HG03575 (cell line): Measurements from ENCODE around the gene PEPD.

ENCODE experiments used
- ATAC-seq: cut with Tn5 transposase; IDR thresholded peaks from one replicate; pipeline ENCODE4 v1.9.1; 2021; ENCODE audit not compliant: unreplicated experiment, insufficient number of reproducible peaks, low FRiP score; ENCODE audit errors: extremely low read depth

The PEPD gene

GRCh38 chr19:33517922-33518321, 3.7 kb downstream of the PEPD start:
- no peak for ATAC-seq

- no peak for ATAC-seq
These were observed 5.7 kb downstream of the PEPD start for GRCh38 chr19:33515921-33516320.

DNA sequence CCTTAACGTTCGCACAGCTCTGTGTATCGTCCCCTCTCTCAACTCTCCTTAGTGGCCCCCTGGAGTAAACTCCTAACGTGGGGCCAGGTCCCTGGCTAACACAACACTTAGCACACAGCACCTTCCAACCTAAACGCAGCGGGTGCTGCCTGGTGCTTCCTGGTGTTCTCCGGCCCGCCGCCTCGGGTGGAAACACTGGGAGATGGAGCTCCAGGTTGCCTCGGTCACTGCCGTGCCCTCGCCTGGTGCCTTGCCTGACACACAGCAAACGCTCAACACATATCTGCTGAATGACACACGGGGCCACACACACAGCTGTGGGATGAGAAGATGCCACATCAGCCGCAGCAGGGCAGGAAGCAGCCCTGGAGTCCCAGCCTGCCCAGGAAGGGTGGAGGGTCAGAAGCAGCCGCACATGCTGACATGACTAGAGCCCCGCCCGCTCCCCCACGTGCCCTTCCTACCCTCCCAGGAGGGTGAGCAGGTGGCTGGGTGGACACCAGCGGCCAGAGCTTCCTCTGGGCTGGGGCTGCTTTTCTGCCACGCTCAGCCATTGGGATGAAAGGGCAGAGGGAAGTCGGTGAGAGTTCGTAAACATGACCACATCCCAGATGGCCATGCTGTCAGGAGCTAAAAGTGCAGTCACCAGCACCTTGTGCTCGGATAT, 6.6 kb downstream of the PEPD start:
- no peak for ATAC-seq

GRCh38 chr19:33513424-33513823, 8.2 kb downstream of the PEPD start:
- no peak for ATAC-seq

GRCh38 chr19:33512580-33513137, 8.9 kb downstream of the PEPD start:
- no peak for ATAC-seq

- no peak for ATAC-seq
These were observed 9.6 kb downstream of the PEPD start for GRCh38 chr19:33512021-33512420.

GRCh38 chr19:33511346-33511745, 10.2 kb downstream of the PEPD start:
- ATAC-seq: no peak

DNA sequence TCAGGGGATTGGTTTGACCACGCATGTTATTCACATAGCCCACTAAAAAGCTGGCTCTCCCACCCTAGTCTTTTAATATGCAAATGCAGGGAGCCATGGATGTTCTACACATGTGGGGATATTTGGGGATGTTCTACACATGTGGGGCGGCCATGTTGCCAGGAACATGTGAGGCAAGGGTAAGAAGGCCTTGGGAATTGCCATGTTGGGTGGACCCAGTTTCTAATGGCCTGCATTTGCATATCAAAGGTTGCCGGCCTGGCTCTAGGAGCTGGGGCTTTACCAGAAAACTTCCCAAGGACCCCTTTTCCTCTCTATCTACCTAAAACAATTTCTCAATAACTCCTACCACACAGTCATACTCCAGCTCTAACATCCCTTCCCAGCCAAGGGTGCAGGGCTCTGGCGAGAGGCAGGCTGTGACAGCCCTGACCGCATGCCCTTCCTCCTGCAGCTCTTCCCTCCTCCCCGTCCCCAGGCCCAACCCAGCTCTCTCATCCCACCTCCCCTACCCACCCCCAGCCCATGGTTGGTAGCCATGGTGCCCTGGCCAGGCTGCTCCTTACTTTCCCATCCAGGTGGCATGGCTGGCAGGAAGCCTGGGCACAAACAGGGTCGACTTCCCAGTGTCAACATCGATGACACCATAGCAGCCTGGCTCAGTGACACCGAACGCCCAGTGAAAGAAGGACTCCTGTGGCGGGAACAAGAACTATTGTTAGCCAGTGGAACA, 11.0 kb downstream of the PEPD start:
- no peak for ATAC-seq

DNA sequence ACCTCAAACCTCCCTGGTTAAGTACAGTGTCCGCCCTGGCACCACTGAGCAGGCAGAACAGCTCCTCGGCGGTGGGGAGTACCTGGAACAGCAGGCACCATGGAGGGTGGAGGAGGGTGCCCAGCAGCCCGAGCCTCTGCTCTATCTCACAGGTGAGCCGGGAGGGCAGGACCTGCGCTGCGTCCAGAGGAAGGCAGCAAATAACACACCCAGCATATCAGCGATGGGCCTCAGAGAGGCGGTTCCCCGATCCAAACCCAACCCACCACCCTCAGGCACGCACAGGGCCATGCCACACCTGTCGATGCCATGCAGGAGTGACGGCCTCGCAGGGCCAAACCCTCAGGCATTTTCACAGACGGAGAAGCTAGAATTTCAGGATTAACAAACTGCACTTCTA, 11.8 kb downstream of the PEPD start:
- no peak for ATAC-seq

GRCh38 chr19:33508941-33509614, 12.5 kb downstream of the PEPD start:
- ATAC-seq: no peak

DNA sequence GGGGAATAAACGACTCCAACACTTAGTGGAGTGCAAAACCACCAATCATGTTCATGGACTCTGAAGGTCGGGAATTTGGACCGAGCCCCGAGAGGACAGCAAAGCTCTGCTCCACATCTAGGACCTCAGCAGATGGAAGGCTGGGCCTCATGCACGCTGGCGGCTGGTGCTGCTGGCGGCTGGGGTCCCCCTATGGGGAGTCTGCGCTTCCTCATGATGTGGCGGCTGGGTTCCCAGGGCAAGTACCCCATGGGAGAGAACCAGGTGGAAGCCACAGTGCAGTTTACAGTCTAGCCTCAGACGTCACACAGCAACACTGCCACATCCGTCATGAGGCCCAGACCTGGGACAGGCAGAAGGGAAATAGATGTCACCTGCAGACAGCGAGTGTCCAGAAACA, 13.2 kb downstream of the PEPD start:
- no peak for ATAC-seq

GRCh38 chr19:33508009-33508408, 13.6 kb downstream of the PEPD start:
- ATAC-seq: no peak

DNA sequence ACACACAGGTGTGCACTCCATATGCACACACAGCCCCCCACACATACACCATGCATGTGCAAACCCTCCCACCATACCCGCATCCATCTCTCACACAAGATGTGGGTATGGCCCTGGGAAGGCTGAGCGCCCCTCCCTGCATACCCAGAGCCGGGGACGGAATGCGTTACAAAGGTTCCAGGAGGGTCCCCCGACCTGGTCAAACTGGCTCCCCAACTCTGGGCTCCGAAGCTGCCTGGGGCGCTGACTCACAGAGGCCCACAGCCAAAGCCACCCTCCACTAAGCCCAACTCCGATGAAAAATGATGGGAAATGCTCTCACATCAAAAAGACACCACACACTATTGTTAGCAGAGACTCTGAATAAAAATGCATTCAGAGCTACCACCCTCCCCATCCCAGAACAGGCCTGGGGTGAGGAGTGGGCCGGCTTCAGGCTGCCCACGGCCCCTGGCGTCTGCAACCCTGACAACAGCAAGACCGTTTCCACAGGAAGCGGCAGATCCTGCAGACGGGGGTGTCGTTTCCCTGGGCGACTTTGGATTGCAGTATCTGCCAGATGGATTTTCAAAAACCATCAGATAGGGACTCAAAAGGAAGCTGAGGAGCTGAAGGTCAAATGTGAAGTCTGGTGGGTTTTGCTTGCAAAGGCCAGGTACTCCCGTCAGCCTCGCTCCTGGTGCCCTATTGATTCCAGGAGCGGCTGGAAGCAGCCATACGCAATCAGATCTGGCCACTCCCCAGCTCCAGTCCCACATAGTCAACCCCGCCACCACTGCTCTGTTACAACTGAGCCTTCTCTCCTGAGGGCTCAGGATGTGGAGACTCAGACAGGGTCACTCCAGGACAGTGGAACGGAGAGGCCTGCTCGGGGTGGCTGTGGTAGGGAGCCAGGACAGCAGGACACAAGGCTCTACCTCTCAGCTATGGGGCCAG, 14.3 kb downstream of the PEPD start:
- ATAC-seq: no peak

- no peak for ATAC-seq
These were observed 15.1 kb downstream of the PEPD start for GRCh38 chr19:33506498-33506897.

DNA sequence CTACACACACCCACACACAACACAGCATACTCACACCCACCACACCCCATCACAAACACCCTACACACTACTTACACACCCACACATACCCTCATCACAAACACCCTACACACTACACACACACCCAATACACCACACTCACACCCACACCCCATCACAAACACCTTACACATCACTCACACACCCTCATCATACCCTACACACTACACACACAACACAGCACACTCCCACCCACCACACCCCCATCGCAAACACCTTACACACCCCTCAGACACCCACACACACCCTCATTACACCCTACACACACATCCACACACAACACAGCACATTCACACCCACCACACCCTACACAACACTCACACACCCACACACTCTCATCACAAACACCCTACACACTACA, 15.8 kb downstream of the PEPD start:
- ATAC-seq: no peak

DNA sequence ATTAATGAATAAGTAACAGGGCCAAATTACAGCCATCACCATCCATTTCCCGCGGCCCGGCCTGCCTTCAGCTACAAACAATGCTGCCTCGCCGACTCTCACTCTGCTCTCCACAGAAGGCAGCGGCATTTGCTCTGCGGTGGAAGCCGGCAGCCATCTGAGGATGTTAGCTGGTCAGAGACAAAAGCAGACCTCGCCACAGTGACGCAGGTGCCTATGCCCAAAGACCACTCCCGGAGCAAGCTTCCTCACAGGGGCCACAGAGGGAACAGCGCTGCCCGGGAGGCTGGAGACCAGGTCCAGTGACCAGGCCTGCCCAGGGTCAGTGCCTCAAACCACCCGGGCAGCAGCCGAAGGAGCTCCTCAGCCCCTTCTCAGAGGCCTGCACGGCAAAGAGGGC, 16.4 kb downstream of the PEPD start:
- no peak for ATAC-seq

DNA sequence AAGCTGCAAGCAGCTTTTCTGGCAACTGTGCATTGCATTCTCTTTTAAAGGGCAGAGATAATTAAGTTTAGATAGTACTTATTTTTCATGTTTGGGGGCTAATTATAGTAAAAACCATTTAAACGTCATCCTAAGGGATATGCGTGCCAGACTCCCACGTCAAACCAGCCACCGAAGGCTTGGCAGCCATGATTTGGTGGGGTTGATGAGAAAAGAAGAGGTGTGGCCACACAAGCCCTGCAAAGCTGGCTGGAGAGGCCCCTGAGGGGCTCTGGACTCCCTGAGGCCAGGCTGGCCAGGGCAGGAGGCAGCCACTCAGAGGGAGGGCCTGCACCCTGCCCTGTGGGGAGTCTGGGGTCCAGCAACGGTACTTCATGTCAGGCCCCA, 17.5 kb downstream of the PEPD start:
- no peak for ATAC-seq

DNA sequence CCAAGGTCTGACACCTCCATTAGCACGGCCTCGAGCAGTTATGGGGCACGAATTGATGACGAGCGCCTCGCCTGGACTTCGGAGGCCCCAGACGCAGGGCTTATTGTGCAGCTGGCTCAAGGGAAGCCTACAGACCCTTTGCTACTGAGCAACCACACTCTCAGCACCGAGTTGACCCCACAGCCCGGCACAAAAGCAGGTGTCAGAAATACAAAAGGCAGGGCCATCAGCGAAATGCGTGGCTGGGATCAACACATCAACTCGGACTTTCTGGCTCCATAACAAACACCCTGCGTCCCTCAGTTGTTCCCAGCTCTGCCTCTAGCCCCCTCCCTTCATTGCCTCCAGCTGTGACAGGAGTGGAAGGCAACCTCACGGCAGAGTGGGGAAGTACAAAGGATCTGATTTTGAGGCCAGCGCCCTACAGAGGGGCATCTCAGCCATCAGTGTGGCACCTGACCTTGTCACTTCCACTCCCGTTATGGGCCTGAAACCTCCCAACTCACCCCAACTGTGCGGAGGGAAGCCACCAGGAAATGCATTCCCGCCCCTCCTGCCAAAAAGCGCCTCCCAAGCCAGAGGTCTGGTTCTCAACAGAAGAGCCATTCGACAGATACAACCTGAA, 18.0 kb downstream of the PEPD start:
- ATAC-seq: no peak

GRCh38 chr19:33503030-33503429, 18.6 kb downstream of the PEPD start:
- no peak for ATAC-seq
